GM12873 (cell line): ENCODE data around the gene AHSG.

Experiments used
- TF ChIP-seq, protein P1 (sequence below): IDR thresholded peaks from 2 replicates; pipeline ENCODE4 v1.5.1; 2012; ENCODE audit warnings: low read depth, mild to moderate bottlenecking, moderate library complexity, low read length, control low read depth; ENCODE audit not compliant: insufficient read depth; ENCODE audit errors: missing control alignments

AHSG gene

DNA sequence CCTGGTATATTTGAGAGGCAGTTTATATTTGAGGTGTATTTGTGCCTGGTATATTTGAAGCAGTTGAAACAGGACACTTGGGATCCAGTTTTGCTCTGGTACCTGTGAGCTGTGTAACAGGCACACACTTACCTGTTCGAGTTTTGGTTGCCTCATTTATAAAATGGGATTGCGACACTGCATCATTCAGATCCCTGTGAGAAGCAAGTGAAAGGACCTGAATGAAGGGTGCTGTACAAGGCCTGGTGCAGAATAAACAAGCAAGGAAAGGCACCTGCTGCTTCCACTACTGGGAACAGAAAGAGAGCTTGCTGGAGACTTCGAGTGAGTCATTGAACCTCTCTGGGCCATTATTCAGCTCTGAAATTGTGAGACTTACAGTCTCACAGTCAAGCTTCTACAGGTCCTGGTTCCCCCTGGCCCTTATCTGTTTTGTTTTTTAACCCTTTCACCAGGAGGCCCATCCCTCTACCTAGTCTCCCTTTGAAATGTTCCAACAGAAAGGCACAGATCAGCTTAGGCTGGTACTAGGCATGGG is 38.9 kb downstream of the AHSG start:
- TF ChIP-seq, protein P1, sequence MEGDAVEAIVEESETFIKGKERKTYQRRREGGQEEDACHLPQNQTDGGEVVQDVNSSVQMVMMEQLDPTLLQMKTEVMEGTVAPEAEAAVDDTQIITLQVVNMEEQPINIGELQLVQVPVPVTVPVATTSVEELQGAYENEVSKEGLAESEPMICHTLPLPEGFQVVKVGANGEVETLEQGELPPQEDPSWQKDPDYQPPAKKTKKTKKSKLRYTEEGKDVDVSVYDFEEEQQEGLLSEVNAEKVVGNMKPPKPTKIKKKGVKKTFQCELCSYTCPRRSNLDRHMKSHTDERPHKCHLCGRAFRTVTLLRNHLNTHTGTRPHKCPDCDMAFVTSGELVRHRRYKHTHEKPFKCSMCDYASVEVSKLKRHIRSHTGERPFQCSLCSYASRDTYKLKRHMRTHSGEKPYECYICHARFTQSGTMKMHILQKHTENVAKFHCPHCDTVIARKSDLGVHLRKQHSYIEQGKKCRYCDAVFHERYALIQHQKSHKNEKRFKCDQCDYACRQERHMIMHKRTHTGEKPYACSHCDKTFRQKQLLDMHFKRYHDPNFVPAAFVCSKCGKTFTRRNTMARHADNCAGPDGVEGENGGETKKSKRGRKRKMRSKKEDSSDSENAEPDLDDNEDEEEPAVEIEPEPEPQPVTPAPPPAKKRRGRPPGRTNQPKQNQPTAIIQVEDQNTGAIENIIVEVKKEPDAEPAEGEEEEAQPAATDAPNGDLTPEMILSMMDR = no peak

DNA sequence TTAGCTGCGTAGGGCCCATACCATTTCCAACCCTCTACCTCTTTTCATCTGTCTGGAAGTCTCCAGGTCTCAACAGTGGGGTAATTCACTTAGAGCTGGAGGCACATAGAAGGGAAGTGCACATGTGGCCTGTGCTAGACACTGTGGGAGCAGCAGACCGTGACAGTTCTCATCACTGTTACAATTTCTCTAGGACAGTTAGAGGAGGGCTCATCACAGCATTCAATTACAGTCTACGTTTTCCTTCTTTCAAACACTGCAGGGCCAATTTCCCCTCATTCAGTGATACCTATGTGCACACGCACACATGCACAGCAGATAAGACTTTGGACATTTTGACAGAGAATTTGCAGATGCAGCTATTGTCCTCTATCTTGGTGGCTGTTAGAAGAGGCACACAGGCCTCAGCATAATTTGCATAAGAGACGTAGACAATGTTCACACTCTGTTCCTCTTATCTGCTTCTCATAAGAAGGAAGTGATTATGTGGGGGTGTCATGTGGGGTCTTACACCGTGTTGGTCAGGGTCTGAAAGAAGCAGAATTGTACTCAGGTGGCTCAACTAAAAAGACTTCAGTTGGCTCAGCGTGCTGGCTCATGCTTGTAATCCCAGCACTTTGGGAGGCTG is 40.3 kb downstream of the AHSG start:
- TF ChIP-seq, protein P1 = no peak

DNA sequence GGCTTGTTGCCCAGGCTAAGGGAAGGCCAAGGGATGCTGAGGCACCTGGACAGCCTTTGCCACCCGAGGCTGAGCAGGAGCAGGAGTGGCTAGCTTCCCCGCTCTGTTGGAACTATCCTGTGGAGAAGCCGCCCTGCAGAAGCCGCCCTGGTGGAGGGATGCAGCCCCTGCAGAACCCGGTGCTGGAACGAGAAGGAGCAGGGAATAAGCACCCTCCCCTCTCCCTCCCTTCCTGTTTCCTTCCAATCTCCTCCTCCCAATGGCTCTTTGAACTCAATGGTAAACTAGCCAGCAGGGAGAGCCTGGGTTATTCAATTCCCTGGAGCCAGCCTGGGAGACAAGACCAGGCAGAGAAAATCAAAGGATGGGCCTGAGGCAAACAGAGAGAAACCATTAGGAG is 41.1 kb downstream of the AHSG start:
- TF ChIP-seq, protein P1 = no peak

DNA sequence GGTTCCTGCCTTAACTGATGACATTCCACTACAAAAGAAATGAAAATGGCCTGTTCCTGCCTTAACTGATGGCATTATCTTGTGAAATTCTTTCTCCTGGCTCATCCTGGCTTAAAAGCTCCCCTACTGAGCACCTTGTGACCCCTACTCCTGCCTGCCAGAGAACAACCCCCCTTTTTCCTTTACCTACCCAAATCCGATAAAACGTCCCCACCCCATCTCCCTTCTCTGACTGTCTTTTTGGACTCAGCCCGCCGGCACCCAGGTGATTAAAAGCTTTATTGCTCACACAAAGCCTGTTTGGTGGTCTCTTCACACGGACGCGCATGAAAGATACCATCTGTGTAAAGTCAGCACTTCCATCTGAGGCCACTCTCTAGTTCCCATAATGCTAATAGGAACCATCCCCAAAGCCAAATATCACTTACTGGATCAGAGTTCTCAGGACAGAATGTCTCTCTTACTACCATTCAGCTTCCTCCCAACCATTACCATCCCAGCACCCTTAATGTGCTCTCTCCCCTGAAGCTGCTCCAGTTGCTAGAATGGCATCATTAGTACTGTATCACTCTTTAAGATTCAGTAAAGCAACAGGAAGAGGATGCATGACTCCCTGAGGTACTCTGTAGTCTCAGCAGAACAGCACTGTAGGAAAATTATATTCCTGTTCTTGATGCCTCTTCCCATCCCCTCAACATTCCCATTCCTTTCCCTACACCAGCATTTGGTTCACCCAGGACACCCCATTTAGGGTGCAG is 50.7 kb downstream of the AHSG start:
- TF ChIP-seq, protein P1 = no peak

DNA sequence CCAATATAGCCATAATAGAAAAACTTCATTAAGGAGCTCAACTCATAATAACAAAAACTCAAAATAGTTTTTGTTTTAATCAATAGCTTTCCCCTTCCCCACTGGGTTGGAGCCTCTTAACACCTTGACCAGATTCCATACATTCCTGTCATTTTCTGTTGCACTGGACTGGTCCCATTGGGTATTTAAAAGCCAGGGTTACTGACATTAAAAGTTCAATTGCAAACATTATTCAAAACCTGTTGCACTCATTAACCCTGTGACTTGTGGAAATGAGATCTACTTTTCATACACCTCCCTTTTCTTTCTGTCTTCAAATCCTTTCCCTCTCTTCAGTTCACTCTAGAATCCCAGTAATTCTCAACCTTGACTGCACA is 51.2 kb downstream of the AHSG start:
- TF ChIP-seq, protein P1 = no peak

DNA sequence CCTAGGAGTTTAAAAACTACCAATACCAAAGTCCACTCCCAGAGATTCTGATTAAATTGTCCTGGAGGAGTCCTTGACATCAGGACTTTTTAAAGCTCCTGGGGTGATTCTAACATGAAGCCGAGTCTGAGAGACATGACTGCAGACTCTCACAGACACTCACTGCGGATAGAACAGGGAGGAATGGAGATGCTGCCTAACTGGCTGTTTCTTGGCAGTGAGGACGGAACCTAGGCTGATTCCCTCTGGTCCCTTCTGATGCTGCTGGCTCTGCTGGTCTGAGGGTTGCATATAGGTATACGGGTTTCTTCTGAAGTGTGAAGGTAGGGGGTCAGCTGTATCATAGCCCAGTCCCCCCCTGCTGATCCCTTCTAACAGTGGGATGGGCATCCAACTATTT is 51.6 kb downstream of the AHSG start:
- TF ChIP-seq, protein P1 = no peak

DNA sequence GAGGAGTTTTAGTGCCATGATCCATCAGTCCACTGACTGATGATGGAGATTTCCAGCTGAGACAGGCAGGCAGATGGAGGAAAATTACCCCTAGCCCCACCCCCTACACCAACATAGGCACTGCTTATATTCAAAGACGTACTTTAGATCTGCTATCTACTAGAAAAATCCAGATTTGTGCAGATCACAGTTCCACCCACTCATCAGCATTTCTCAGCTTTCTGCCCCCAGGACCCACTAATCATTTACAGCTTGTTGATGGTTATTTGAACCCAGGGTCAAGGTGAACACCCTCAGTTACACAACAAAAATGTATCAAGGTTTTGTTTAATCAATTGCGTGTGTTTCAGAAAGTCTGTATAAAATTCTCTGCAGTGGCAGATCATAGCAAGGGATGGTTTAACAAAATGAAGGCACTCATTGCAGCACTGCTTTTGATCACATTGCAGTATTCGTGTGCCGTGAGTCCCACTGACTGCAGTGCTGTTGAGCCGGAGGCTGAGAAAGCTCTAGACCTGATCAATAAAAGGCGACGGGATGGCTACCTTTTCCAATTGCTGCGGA is 52.8 kb downstream of the AHSG start, which contains the start of gene HRG:
TSS of gene HRG (plus strand) at position 390 of the 564 bp plus-strand sequence. CDS start at position 408, 18 bp downstream.
- TF ChIP-seq, protein P1 = no peak
